A673 (cell line): Measurements from ENCODE around the gene MDM2. TPM values are rescaled to one million over a fixed set of nuclear protein-coding genes. Genes with fewer than 3 reads are reported as not detected.

ENCODE experiments used
- BruUV-seq: library from RNA; stranded (reverse); fragments of 400-500 nt; replicated peaks from 2 replicates; lab custom pipeline; 2021; lab: Mats Ljungman, UMichigan
- CTCF ChIA-PET: fragments of 300-600 bp; sonication (Branson Sonifier 250); formaldehyde crosslinking; loops from one replicate; lab custom pipeline; 2022; ENCODE audit warnings: antibody characterized with exemption; lab: Charles Lee
- POLR2A ChIA-PET: fragments of 300-600 bp; sonication (Branson Sonifier 250); formaldehyde crosslinking; loops from one replicate; lab custom pipeline; 2022; ENCODE audit warnings: antibody characterized with exemption; ENCODE audit not compliant: low non-redundant PET; lab: Charles Lee
- DNase-seq: peaks from one replicate; pipeline ENCODE4 v3.0.0-alpha.2; 2015; ENCODE audit warnings: low spot score
- H3K27ac ChIP-seq: fragments of 200-600 bp; sonication (generic); 2 replicates; pipeline ENCODE4 v1.5.1; 2016; ENCODE audit warnings: mixed run types, low read depth, mild to moderate bottlenecking, mixed read lengths, antibody characterized with exemption, low read length; ENCODE audit not compliant: poor library complexity, severe bottlenecking
- H3K27me3 ChIP-seq: fragments of 200-600 bp; sonication (generic); replicated peaks from 2 replicates; pipeline ENCODE4 v1.6.1; 2017; ENCODE audit warnings: mixed run types, low read depth, mild to moderate bottlenecking, mixed read lengths, antibody characterized with exemption, low read length; ENCODE audit not compliant: insufficient read depth, poor library complexity
- H3K36me3 ChIP-seq: fragments of 200-600 bp; sonication (generic); 2 replicates; pipeline ENCODE4 v1.6.1; 2016; ENCODE audit warnings: mixed run types, mild to moderate bottlenecking, mixed read lengths, antibody characterized with exemption, low read length; ENCODE audit not compliant: insufficient read depth, poor library complexity, severe bottlenecking
- H3K4me1 ChIP-seq: fragments of 200-600 bp; sonication (generic); 2 replicates; pipeline ENCODE4 v1.6.1; 2017; ENCODE audit warnings: mixed run types, mild to moderate bottlenecking, mixed read lengths, antibody characterized with exemption, low read length; ENCODE audit not compliant: insufficient read depth, poor library complexity, severe bottlenecking
- H3K4me3 ChIP-seq: fragments of 200-600 bp; sonication (generic); 2 replicates; pipeline ENCODE4 v1.5.1; 2016; ENCODE audit warnings: low read depth, mixed run types, mild to moderate bottlenecking, mixed read lengths, low read length; ENCODE audit not compliant: poor library complexity, severe bottlenecking
- H3K9me3 ChIP-seq: fragments of 200-600 bp; sonication (generic); 2 replicates; pipeline ENCODE4 v1.6.1; 2016; ENCODE audit warnings: mixed run types, low read depth, mild to moderate bottlenecking, mixed read lengths, antibody characterized with exemption, low read length; ENCODE audit not compliant: poor library complexity, severe bottlenecking
- EZH2 ChIP-seq: fragments of 200-600 bp; sonication (generic); IDR thresholded peaks from 2 replicates; pipeline ENCODE4 v1.6.1; 2017; ENCODE audit warnings: borderline replicate concordance, low read depth, mild to moderate bottlenecking, mixed read lengths, antibody characterized with exemption, low read length; ENCODE audit not compliant: poor library complexity, severe bottlenecking
- intact Hi-C: fragments of 100-400 bp; cut with micrococcal nuclease; formaldehyde crosslinking; loops from one replicate; pipeline ENCODE4 v1.10.0; 2022; ENCODE audit not compliant: unreplicated experiment
- total RNA-seq: library from RNA; stranded (reverse); gene quantifications from 2 replicates; pipeline ENCODE4 v1.2.3, GENCODE V29; 2021
- TF ChIP-seq, protein P1 (sequence below): fragments of 300-800, 200-600 bp; sonication (generic); conservative IDR thresholded peaks from 2 replicates; pipeline ENCODE4 v1.5.1; 2017; ENCODE audit warnings: low read depth, mild to moderate bottlenecking, antibody characterized with exemption, low read length, moderate library complexity, mixed read lengths

Gene MDM2
- total RNA-seq, 1 experiment from 2014 or later: 149 TPM

GRCh38 chr12:68768431-68768939 is 39.5 kb upstream of the MDM2 start:
- H3K27me3 ChIP-seq: no peaks in the 10 kb centered on the region
- TF ChIP-seq, protein P1, sequence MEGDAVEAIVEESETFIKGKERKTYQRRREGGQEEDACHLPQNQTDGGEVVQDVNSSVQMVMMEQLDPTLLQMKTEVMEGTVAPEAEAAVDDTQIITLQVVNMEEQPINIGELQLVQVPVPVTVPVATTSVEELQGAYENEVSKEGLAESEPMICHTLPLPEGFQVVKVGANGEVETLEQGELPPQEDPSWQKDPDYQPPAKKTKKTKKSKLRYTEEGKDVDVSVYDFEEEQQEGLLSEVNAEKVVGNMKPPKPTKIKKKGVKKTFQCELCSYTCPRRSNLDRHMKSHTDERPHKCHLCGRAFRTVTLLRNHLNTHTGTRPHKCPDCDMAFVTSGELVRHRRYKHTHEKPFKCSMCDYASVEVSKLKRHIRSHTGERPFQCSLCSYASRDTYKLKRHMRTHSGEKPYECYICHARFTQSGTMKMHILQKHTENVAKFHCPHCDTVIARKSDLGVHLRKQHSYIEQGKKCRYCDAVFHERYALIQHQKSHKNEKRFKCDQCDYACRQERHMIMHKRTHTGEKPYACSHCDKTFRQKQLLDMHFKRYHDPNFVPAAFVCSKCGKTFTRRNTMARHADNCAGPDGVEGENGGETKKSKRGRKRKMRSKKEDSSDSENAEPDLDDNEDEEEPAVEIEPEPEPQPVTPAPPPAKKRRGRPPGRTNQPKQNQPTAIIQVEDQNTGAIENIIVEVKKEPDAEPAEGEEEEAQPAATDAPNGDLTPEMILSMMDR: no peak
- TF ChIP-seq EZH2: no peak
- H3K4me3 ChIP-seq: no peak overlapping the region
- BruUV-seq: no TSS peak
- POLR2A ChIA-PET: no interaction called here
- H3K9me3 ChIP-seq: no peaks in the 10 kb centered on the region
- CTCF ChIA-PET: no interaction called here
- DNase-seq: no peak
- H3K36me3 ChIP-seq: no peaks in the 10 kb centered on the region
- no peaks in the 10 kb centered on the region for H3K4me1 ChIP-seq
- intact Hi-C loops: no loop called here
- H3K27ac ChIP-seq: no peak overlapping the region

GRCh38 chr12:68769941-68770340 is 38.0 kb upstream of the MDM2 start:
- Histone ChIP-seq H3K27ac (no peak overlapping the region), H3K36me3 (no peaks in the 10 kb centered on the region), H3K27me3 (no peaks in the 10 kb centered on the region), H3K9me3 (no peaks in the 10 kb centered on the region), H3K4me1 (no peaks in the 10 kb centered on the region), H3K4me3 (no peak overlapping the region)
- intact Hi-C loops: no loop called here
- BruUV-seq: no TSS peak
- POLR2A ChIA-PET: no interaction called here
- no peak for DNase-seq
- no peak for TF ChIP-seq EZH2
- TF ChIP-seq, protein P1: no peak
- CTCF ChIA-PET: no interaction called here

- no peak for DNase-seq
- Histone ChIP-seq H3K9me3 (no peaks in the 10 kb centered on the region), H3K27me3 (no peaks in the 10 kb centered on the region), H3K4me3 (no peak overlapping the region), H3K27ac (no peak overlapping the region), H3K4me1 (no peaks in the 10 kb centered on the region), H3K36me3 (no peaks in the 10 kb centered on the region)
- intact Hi-C loops: no loop called here
- CTCF ChIA-PET: no interaction called here
- TF ChIP-seq, protein P1: no peak
- TF ChIP-seq EZH2: no peak
- no TSS peak for BruUV-seq
- POLR2A ChIA-PET: no interaction called here
Measured at GRCh38 chr12:68771223-68771925, 36.6 kb upstream of the MDM2 start.
